Right lobe of liver (tissue), 4 donors: Measurements from ENCODE around the gene CYP4A22.

Experiments used
- POLR2A ChIP-seq: fragments of 450-650 bp; IDR thresholded peaks from one replicate; pipeline ENCODE4 v1.6.1; 2017; ENCODE audit warnings: antibody characterized with exemption, mild to moderate bottlenecking
- TF ChIP-seq, protein P1 (sequence below), 4 donors: fragments of 200-600 bp in 3 of 4; fragments of 450-650 bp in 1 of 4; IDR thresholded peaks; one replicate each; pipeline versions ENCODE4 v1.5.1 to v1.8.0; 2016 to 2022; ENCODE audit warnings: antibody characterized with exemption in 4 of 4, mild to moderate bottlenecking in 2 of 4
- donor health status: DM: no; HTN: no; CAD: no.
- donor health status: DM: no; HTN: no; CAD: no.
- donor health status: DM: no; HTN: yes; CAD: no.

DNA sequence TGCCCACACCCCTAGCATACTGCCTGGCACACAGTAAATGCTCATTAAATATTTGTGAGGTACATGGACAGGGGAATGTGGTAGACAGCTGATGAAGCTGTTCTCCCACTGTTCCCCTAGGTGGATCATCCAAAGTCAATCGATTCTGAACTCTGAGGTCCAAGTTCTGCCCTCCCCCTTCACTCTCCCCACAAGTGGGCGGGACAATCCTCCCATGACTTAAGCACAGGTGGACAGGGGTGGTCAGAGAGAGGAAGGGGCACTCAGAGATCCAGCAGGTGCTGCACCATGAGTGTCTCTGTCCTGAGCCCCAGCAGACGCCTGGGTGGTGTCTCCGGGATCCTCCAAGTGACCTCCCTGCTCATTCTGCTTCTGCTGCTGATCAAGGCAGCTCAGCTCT lies at the start of gene CYP4A22:
- TF ChIP-seq, protein P1, sequence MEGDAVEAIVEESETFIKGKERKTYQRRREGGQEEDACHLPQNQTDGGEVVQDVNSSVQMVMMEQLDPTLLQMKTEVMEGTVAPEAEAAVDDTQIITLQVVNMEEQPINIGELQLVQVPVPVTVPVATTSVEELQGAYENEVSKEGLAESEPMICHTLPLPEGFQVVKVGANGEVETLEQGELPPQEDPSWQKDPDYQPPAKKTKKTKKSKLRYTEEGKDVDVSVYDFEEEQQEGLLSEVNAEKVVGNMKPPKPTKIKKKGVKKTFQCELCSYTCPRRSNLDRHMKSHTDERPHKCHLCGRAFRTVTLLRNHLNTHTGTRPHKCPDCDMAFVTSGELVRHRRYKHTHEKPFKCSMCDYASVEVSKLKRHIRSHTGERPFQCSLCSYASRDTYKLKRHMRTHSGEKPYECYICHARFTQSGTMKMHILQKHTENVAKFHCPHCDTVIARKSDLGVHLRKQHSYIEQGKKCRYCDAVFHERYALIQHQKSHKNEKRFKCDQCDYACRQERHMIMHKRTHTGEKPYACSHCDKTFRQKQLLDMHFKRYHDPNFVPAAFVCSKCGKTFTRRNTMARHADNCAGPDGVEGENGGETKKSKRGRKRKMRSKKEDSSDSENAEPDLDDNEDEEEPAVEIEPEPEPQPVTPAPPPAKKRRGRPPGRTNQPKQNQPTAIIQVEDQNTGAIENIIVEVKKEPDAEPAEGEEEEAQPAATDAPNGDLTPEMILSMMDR (IDR thresholded peaks at IDR 0.05): no peak
- TF ChIP-seq POLR2A: no peak
